WTC11 (cell line): ENCODE results near the gene ANKRD53. TPM values are rescaled to one million over a fixed set of nuclear protein-coding genes. Genes with fewer than 3 reads are reported as not detected.

Experiments used
- ATAC-seq: fragments of 200-7000 bp; cut with Tn5 transposase; 2 replicates; pipeline ENCODE4 v1.10.0; 2021; ENCODE audit warnings: mild to moderate bottlenecking, moderate library complexity
- CTCF ChIA-PET: fragments of 300-600 bp; sonication (Branson Sonifier 250); formaldehyde crosslinking; loops from one replicate; lab custom pipeline; 2021; ENCODE audit warnings: antibody characterized with exemption; lab: Charles Lee
- POLR2A ChIA-PET: fragments of 350-600 bp; sonication (Branson Sonifier 250); formaldehyde crosslinking; loops from one replicate; lab custom pipeline; 2021; ENCODE audit warnings: antibody characterized with exemption; lab: Charles Lee
- DNase-seq: peaks from one replicate; pipeline ENCODE4 v3.0.0; 2021; ENCODE audit warnings: low spot score
- H3K27ac Mint-ChIP-seq: 2 replicates; pipeline ENCODE4 v1.8.0; 2021; ENCODE audit warnings: mixed read lengths
- H3K27me3 Mint-ChIP-seq: 2 replicates; pipeline ENCODE4 v1.8.0; 2021; ENCODE audit warnings: low read depth, mild to moderate bottlenecking, moderate library complexity, mixed read lengths
- H3K36me3 Mint-ChIP-seq: 2 replicates; pipeline ENCODE4 v1.8.0; 2021; ENCODE audit warnings: mixed read lengths
- H3K4me1 Mint-ChIP-seq: 2 replicates; pipeline ENCODE4 v1.8.0; 2022; ENCODE audit warnings: mixed read lengths
- H3K4me3 Mint-ChIP-seq: 2 replicates; pipeline ENCODE4 v1.8.0; 2021; ENCODE audit warnings: mild to moderate bottlenecking, moderate library complexity, mixed read lengths
- H3K9me3 Mint-ChIP-seq: 2 replicates; pipeline ENCODE4 v1.8.0; 2021; ENCODE audit warnings: mixed read lengths
- E2F5 ChIP-seq: sonication (generic); formaldehyde crosslinking; IDR thresholded peaks from 2 replicates; pipeline ENCODE4 v1.8.1; 2022; ENCODE audit warnings: mild to moderate bottlenecking, moderate library complexity, missing genetic modification reagents
- EMX1 ChIP-seq: fragments of 250-450 bp; sonication (Bioruptor Pico); IDR thresholded peaks from 2 replicates; pipeline ENCODE4 v1.8.0; 2021; ENCODE audit warnings: mild to moderate bottlenecking
- FOXP1 ChIP-seq: sonication (generic); formaldehyde crosslinking; IDR thresholded peaks from 2 replicates; pipeline ENCODE4 v1.8.0; 2022; ENCODE audit warnings: missing genetic modification reagents, mild to moderate bottlenecking, moderate library complexity, borderline replicate concordance
- NFATC4 ChIP-seq: fragments of 250-450 bp; sonication (Bioruptor Pico); IDR thresholded peaks from 2 replicates; pipeline ENCODE4 v1.9.0; 2021; ENCODE audit warnings: mild to moderate bottlenecking
- NR2C2 ChIP-seq: sonication (generic); formaldehyde crosslinking; IDR thresholded peaks from 2 replicates; pipeline ENCODE4 v1.8.0; 2022; ENCODE audit warnings: mild to moderate bottlenecking, missing genetic modification reagents
- RORB ChIP-seq: fragments of 250-450 bp; sonication (Bioruptor Pico); IDR thresholded peaks from 2 replicates; pipeline ENCODE4 v1.9.0; 2021; ENCODE audit warnings: mild to moderate bottlenecking
- SMAD3 ChIP-seq: sonication (generic); formaldehyde crosslinking; IDR thresholded peaks from 2 replicates; pipeline ENCODE4 v1.8.0; 2022; ENCODE audit warnings: missing genetic modification reagents, mild to moderate bottlenecking, borderline replicate concordance
- SP1 ChIP-seq: sonication (generic); formaldehyde crosslinking; conservative IDR thresholded peaks from 2 replicates; pipeline ENCODE4 v1.8.1; 2022; ENCODE audit warnings: missing genetic modification reagents
- TCF7 ChIP-seq: sonication (generic); formaldehyde crosslinking; IDR thresholded peaks from 2 replicates; pipeline ENCODE4 v1.8.0; 2022; ENCODE audit warnings: mild to moderate bottlenecking, low read depth, missing genetic modification reagents, moderate library complexity
- TP53 ChIP-seq: sonication (generic); formaldehyde crosslinking; IDR thresholded peaks from 2 replicates; pipeline ENCODE4 v1.8.1; 2023; ENCODE audit warnings: mild to moderate bottlenecking, missing genetic modification reagents
- ZBTB21 ChIP-seq: sonication (generic); formaldehyde crosslinking; IDR thresholded peaks from 2 replicates; pipeline ENCODE4 v1.8.1; 2023; ENCODE audit warnings: mild to moderate bottlenecking, missing genetic modification reagents, borderline replicate concordance
- ZNF263 ChIP-seq: sonication (generic); formaldehyde crosslinking; IDR thresholded peaks from 2 replicates; pipeline ENCODE4 v1.8.1; 2022; ENCODE audit warnings: low read depth, mild to moderate bottlenecking, moderate library complexity, missing genetic modification reagents
- ZNF396 ChIP-seq: fragments of 250-450 bp; sonication (Bioruptor Pico); IDR thresholded peaks from 2 replicates; pipeline ENCODE4 v1.8.0; 2021; ENCODE audit warnings: mild to moderate bottlenecking, moderate library complexity, borderline replicate concordance
- ZNF532 ChIP-seq: fragments of 250-450 bp; sonication (Bioruptor Pico); IDR thresholded peaks from 2 replicates; pipeline ENCODE4 v1.9.0; 2021; ENCODE audit warnings: mild to moderate bottlenecking, borderline replicate concordance
- total RNA-seq: library from RNA; stranded (reverse); gene quantifications from 3 replicates; pipeline ENCODE4 v1.2.3, GENCODE V29; 2021
- TF ChIP-seq, protein P1 (sequence below): sonication (generic); formaldehyde crosslinking; IDR thresholded peaks from 2 replicates; pipeline ENCODE4 v1.8.1; 2023; ENCODE audit warnings: mild to moderate bottlenecking, moderate library complexity, missing genetic modification reagents
- TF ChIP-seq, protein P2 (sequence below): sonication (generic); formaldehyde crosslinking; conservative IDR thresholded peaks from 2 replicates; pipeline ENCODE4 v1.8.1; 2023; ENCODE audit warnings: mild to moderate bottlenecking, low read depth, missing genetic modification reagents, moderate library complexity

The ANKRD53 gene
- total RNA-seq, 1 experiment from 2014 or later, result 0.81 TPM

GRCh38 chr2:70981421-70981820 is 3.0 kb downstream of the ANKRD53 start:
- TF ChIP-seq SP1 (CRISPR knock-in tag), result no peak
- TF ChIP-seq ZNF263 (CRISPR knock-in tag), result no peak
- no peak for TF ChIP-seq TCF7 (CRISPR knock-in tag)
- no peak for TF ChIP-seq NR2C2 (CRISPR knock-in tag)
- no peak for TF ChIP-seq ZNF532 (CRISPR knock-in tag)
- TF ChIP-seq EMX1 (CRISPR knock-in tag), result no peak
- TF ChIP-seq, protein P1, sequence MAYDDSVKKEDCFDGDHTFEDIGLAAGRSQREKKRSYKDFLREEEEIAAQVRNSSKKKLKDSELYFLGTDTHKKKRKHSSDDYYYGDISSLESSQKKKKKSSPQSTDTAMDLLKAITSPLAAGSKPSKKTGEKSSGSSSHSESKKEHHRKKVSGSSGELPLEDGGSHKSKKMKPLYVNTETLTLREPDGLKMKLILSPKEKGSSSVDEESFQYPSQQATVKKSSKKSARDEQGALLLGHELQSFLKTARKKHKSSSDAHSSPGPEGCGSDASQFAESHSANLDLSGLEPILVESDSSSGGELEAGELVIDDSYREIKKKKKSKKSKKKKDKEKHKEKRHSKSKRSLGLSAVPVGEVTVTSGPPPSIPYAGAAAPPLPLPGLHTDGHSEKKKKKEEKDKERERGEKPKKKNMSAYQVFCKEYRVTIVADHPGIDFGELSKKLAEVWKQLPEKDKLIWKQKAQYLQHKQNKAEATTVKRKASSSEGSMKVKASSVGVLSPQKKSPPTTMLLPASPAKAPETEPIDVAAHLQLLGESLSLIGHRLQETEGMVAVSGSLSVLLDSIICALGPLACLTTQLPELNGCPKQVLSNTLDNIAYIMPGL (CRISPR knock-in tag), result no peak
- no peak for TF ChIP-seq ZNF396
- TF ChIP-seq FOXP1 (CRISPR knock-in tag), result no peak
- TF ChIP-seq RORB (CRISPR knock-in tag), result no peak
- no peak for TF ChIP-seq SMAD3 (CRISPR knock-in tag)
- no peak for TF ChIP-seq E2F5
- TF ChIP-seq TP53 (CRISPR knock-in tag), result no peak
- no peak for TF ChIP-seq NFATC4
- no peak for TF ChIP-seq ZBTB21 (CRISPR knock-in tag)
- TF ChIP-seq, protein P2, sequence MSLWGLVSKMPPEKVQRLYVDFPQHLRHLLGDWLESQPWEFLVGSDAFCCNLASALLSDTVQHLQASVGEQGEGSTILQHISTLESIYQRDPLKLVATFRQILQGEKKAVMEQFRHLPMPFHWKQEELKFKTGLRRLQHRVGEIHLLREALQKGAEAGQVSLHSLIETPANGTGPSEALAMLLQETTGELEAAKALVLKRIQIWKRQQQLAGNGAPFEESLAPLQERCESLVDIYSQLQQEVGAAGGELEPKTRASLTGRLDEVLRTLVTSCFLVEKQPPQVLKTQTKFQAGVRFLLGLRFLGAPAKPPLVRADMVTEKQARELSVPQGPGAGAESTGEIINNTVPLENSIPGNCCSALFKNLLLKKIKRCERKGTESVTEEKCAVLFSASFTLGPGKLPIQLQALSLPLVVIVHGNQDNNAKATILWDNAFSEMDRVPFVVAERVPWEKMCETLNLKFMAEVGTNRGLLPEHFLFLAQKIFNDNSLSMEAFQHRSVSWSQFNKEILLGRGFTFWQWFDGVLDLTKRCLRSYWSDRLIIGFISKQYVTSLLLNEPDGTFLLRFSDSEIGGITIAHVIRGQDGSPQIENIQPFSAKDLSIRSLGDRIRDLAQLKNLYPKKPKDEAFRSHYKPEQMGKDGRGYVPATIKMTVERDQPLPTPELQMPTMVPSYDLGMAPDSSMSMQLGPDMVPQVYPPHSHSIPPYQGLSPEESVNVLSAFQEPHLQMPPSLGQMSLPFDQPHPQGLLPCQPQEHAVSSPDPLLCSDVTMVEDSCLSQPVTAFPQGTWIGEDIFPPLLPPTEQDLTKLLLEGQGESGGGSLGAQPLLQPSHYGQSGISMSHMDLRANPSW (CRISPR knock-in tag), result no peak
- CTCF ChIA-PET, result interaction anchor here (1.4 to 4.2 kb wide), 2 partner anchors 20 to 33 kb away, joined by 3 to 23 read pairs; no protein-coding TSS in a partner anchor
- Mint-ChIP-seq H3K36me3 (peaks cover 6% of the 10 kb centered on the region; the same call in 1 of the 2 replicates), H3K27ac (no peak overlapping the region), H3K4me3 (no peak overlapping the region), H3K4me1 (peaks cover 19% of the 10 kb centered on the region), H3K27me3 (peaks cover 31% of the 10 kb centered on the region), H3K9me3 (no peaks in the 10 kb centered on the region)
- ATAC-seq, result no peak
- POLR2A ChIA-PET, result no interaction called here
- DNase-seq, result no peak
